Stimulated activated naive CD4-positive, alpha-beta T cell treated with Interleukin-2 at 50 U/mL for 16 hours (primary cell): ENCODE results near the gene CCDC3.

ENCODE experiments used
- DNase-seq: peaks from one replicate; lab custom pipeline; 2025; lab: John Stamatoyannopoulos, UW

The CCDC3 gene

GRCh38 chr10:12922117-12922900 is 79.2 kb downstream of the CCDC3 start:
- DNase-seq = no peak

GRCh38 chr10:12921163-12921562 is 80.3 kb downstream of the CCDC3 start:
- no peak for DNase-seq

GRCh38 chr10:12919574-12919973 is 81.9 kb downstream of the CCDC3 start:
- DNase-seq = no peak

DNA sequence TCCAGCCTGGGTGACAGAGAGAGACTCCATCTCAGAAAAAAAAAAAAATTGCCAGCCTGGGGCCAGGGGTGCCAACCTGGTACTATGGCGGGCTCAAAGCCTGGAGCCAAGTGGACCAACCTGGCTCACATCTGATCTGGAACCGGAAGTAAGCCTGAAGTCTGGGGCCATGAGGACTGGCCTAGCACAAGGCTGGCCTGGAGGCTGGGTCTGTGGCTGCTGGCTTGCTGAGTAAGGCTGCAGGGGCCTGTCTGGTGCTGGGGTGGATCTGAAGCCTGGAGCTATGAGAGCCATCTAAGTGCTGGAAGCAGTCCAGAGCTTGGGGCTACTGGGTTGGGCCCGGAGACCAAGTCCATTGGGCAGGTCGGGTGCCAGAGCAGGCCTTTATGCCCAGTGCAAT is 84.9 kb downstream of the CCDC3 start:
- DNase-seq = no peak

- DNase-seq = no peak
Measured at GRCh38 chr10:12915637-12916168, 85.8 kb downstream of the CCDC3 start.

GRCh38 chr10:12914111-12914510 is 87.4 kb downstream of the CCDC3 start:
- no peak for DNase-seq

DNA sequence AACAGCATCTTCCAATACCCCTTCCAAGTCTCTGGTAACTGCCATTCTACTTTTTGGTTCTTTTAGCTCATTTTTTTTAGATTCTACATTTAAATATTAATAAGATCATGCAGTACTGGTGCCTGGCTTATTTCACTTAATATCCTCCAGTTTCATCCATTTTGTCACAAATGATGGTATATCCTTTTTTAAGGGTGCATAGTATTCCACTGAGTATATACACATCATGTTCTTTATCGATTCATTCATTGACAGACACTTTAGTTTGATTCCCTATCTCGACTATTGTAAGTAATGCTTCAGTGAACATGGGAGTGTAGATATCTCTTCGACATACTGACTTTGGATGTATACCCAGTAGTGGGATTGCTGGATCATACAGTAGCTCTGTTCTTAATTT is 89.7 kb downstream of the CCDC3 start:
- no peak for DNase-seq

DNA sequence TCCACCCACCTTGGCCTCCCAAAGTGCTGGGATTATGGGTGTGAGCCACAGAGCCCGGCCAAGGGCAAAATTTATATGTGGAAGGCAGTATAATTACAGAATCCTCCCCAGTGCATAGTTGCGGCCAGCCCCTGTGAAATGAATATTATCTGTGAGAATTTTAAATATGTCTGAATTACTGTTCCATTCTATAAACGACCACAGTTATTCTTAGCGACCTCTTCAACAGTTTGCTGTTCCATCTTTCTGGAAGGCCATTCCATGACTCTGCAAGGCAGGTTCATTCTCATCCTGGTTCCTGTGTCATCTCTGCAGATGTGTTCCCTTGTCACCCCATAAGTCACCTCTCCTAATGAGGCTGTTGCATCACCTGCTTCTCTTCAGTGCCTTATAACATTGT is 90.7 kb downstream of the CCDC3 start:
- no peak for DNase-seq

DNA sequence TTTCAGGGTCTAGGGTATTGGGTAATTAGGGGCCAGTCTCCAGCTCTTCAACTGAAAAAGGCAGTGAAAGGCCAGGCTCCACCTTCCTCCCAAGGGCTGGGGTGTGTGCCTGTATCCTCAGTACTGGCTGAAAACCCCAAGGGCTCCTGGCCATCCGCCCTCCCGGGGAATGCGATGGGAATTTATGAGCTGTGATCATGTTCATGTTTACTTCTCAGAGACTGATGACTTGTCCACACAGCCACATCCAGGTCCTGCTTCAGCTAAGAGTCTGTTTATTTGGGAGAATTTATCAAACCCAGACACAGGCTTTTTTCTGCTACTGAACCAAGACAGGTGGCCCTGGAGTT is 91.7 kb downstream of the CCDC3 start:
- DNase-seq = no peak

GRCh38 chr10:12909182-12909835 is 92.2 kb downstream of the CCDC3 start:
- DNase-seq = no peak

GRCh38 chr10:12908773-12909172 is 92.7 kb downstream of the CCDC3 start:
- no peak for DNase-seq

DNA sequence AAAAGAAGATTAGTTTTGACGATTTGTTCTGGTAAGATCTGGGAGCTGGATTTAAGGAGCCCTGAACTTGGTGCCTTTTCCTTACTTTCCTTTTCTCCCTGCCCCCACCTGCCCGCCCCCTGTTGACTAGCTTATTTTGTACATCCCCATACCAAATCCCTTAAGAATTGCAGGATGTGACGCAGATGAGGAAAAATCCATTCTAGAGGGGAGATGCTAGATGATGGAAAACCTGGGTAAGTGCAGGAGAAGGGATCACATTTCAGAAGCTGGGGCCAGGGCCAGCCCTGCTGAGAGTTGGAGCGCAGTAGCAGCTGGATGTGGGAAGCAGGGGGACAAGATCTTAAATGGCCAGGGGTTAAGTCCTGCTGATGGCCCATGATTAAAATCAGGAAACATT is 93.9 kb downstream of the CCDC3 start:
- DNase-seq = no peak

DNA sequence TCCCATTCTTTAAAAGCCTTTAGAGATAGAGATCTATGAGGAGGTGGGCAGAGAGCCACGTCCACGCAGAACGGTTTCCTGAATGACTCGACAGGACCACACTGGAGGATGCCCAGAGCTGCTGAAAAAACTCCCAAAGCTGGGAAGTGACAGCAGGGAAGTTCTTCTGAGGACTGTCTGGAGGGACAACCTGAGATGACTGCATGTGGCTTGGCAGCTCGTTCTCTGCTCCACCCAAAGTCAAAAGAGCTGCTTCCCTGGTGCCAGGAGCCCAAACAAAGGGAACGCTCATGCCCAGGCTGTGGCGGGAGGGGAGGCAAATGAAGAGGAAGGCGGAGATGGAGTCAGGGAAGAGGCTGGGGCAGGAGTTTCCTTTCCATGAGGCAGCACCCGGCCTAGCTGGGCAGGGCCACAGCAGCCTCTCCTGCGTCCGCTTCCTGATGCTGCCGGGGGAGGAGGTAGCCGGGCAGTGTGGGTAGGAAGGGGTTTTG is 95.4 kb downstream of the CCDC3 start:
- DNase-seq = no peak

DNA sequence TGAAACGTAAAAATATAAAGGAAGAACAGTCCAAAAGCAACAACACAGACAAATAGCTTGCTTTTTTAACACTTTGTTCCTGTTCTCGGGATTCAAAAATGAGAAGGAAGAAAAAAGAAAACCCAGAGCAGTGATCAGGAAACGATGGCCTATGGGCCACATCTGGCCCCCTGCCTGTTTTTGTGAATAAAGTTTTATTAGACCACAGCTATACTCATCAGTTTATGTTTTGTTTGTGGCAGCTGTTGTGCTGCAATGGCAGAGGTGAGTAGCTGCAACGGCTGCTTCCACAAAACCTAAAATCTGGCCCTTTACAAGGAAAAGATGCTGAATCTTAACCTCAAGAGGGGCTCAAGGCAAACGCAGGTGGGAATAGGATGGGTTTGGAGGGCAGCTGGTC is 96.4 kb downstream of the CCDC3 start:
- no peak for DNase-seq

GRCh38 chr10:12902851-12903358 is 98.6 kb downstream of the CCDC3 start:
- DNase-seq = no peak

GRCh38 chr10:12902135-12902572 is 99.4 kb downstream of the CCDC3 start:
- peak; percentile 26 for DNase-seq

- no peak for DNase-seq
Measured at GRCh38 chr10:12899546-12899945, 102.0 kb downstream of the CCDC3 start.

GRCh38 chr10:12898271-12898670 is 103.2 kb downstream of the CCDC3 start:
- DNase-seq = no peak

- no peak for DNase-seq
Measured at GRCh38 chr10:12897278-12897677, 104.2 kb downstream of the CCDC3 start.

DNA sequence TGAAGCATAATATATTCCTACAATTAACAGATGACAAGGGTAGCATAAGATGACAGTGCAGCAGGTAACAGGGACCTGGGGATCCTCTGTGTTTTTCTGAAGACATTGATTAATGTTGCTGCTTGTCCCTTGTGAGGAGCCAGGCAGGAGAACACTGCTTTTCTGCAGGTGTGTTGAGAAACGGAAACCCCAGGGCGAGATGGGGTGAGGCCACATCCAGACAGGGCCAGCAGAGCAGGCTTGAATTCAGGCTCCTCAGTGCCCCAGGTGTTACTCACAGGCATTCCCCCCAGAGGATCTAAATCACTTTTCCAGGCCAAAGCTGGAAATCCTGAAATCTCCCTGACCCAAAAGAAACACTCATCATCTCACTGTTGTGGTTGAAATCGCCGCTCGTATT is 105.3 kb downstream of the CCDC3 start:
- no peak for DNase-seq

- no peak for DNase-seq
Measured at GRCh38 chr10:12892924-12893323, 108.6 kb downstream of the CCDC3 start.

DNA sequence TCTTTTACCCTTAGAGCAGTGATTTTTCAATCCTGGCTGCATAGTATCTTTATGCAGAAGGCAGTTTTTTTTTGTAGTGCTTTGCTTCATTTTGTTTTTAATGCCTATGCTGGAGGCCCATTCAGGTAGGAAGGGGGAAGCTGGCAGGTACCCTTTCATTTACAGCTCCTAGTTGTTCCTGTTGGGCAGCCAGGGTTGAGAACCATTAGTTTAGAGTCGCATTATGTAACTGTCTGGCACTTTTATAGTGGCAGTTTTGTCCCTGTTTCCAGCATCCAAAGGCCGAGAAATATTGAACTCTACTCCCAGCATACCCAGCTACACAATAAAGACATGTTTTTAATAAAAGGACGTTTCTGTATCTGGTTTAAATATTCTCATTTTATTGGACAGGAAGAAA is 110.6 kb downstream of the CCDC3 start:
- DNase-seq = no peak

GRCh38 chr10:12888470-12888869 is 113.0 kb downstream of the CCDC3 start:
- DNase-seq = no peak
